ENCODE results near the gene ACO1. TPM values are rescaled to one million over a fixed set of nuclear protein-coding genes. Genes with fewer than 3 reads are reported as not detected.

ACO1 gene
- total RNA-seq, 1 experiment from 2014 or later: 36.2 TPM

DNA sequence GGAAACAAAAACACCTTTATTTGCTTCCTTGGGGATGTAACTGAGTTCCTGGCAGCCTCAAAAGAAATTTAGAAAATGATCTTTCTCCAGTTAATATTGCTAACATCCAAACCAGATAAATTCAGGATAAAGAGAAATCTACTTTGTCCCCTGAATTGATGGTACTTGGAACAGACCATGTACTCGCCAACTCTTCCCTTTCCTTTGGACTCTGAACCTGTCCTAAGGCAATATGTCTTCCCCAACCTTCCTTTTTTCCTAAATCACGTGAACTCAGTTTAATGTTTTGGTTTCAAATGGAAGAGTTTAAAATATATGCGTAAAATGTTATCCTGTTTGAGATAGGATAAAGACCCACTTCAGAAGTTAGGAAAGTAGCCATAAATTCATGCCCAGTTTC, 28.0 kb downstream of the ACO1 start:
- Histone ChIP-seq H3K9ac (ENCODE audit: low read length) (no peak overlapping the region), H3K9me3 (ENCODE audit: control insufficient read depth in 1 of 2, insufficient read depth in 1 of 2, low read depth in 1 of 2, low read length in 2 of 2) (no peaks in the 10 kb centered on the region), H2AFZ (ENCODE audit: low read depth, low read length, poor library complexity, severe bottlenecking) (no peak overlapping the region), H3K4me3 (replicated peaks in 1 of 2; ENCODE audit: low read depth in 1 of 2, low read length in 2 of 2) (no peak overlapping the region), H3K79me2 (ENCODE audit: insufficient read depth, low read length) (no peaks in the 10 kb centered on the region), H4K20me1 (ENCODE audit: insufficient read depth) (no peaks in the 10 kb centered on the region), H3K4me2 (ENCODE audit: low read length) (no peak overlapping the region), H3K4me1 (ENCODE audit: control insufficient read depth in 1 of 2, insufficient read depth in 2 of 2, low read length in 2 of 2) (no peaks in the 10 kb centered on the region), H3K27ac (ENCODE audit: low read depth, low read length) (no peak overlapping the region), H3K9me2 (ENCODE audit: insufficient read depth) (no peaks in the 10 kb centered on the region), H3K27me3 (ENCODE audit: insufficient read depth, low read length) (no peaks in the 10 kb centered on the region), H3K36me3 (ENCODE audit: control insufficient read depth in 1 of 2, insufficient read depth in 2 of 2, low read length in 2 of 2) (peaks cover 9 to 13% of the 10 kb centered on the region in 2 experiments; a peak in 3 of 4 replicates)
- ChIA-PET CTCF (no interaction called here), POLR2A (no interaction called here), RAD21 (ENCODE audit: low non-redundant PET in 1 of 2, low total read pairs in 2 of 2, uncharacterized antibody in 2 of 2, unreplicated experiment in 2 of 2) (no interaction called here)
- ATAC-seq (no peak), DNase-seq (ENCODE audit: low read depth, low spot score) (no peak)
- BruUV-seq (replicated peaks): no TSS peak
- intact Hi-C loops (cut with micrococcal nuclease): no loop called here
- TF ChIP-seq EZH2 (IDR thresholded peaks at IDR 0.05) (no peak), ZNF274 (IDR thresholded peaks at IDR 0.05; ENCODE audit: low read depth, low read length) (no peak), POLR2A (IDR thresholded peaks at IDR 0.05; ENCODE audit: borderline replicate concordance, extremely low read depth, insufficient read depth, insufficient read length) (no peak), EGR1 (IDR thresholded peaks at IDR 0.05; ENCODE audit: low read depth) (no peak), CEBPB (IDR thresholded peaks at IDR 0.05; ENCODE audit: low read depth) (no peak), SP1 (IDR thresholded peaks at IDR 0.05; ENCODE audit: low read depth) (no peak), ZFX (IDR thresholded peaks at IDR 0.05) (no peak), YY1 (IDR thresholded peaks at IDR 0.05; ENCODE audit: extremely low read depth, insufficient replicate concordance, low read depth, low read length) (no peak), CBX3 (IDR thresholded peaks at IDR 0.05; ENCODE audit: low read depth) (no peak), ELF1 (IDR thresholded peaks at IDR 0.05; ENCODE audit: borderline replicate concordance, low read depth) (no peak), SIN3A (IDR thresholded peaks at IDR 0.05; ENCODE audit: low read depth) (no peak), EZH2phosphoT487 (IDR thresholded peaks at IDR 0.05; ENCODE audit: borderline replicate concordance) (no peak), SRF (IDR thresholded peaks at IDR 0.05; ENCODE audit: low read depth) (no peak), FOSL1 (IDR thresholded peaks at IDR 0.05; ENCODE audit: low read depth) (no peak), POLR2AphosphoS5 (IDR thresholded peaks at IDR 0.05; ENCODE audit: low read depth, low read length) (no peak)
- TF ChIP-seq, protein P1, sequence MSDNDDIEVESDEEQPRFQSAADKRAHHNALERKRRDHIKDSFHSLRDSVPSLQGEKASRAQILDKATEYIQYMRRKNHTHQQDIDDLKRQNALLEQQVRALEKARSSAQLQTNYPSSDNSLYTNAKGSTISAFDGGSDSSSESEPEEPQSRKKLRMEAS (IDR thresholded peaks at IDR 0.05): no peak
- TF ChIP-seq, protein P2, sequence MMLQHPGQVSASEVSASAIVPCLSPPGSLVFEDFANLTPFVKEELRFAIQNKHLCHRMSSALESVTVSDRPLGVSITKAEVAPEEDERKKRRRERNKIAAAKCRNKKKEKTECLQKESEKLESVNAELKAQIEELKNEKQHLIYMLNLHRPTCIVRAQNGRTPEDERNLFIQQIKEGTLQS (IDR thresholded peaks at IDR 0.05): no peak
- TF ChIP-seq, protein P3, sequence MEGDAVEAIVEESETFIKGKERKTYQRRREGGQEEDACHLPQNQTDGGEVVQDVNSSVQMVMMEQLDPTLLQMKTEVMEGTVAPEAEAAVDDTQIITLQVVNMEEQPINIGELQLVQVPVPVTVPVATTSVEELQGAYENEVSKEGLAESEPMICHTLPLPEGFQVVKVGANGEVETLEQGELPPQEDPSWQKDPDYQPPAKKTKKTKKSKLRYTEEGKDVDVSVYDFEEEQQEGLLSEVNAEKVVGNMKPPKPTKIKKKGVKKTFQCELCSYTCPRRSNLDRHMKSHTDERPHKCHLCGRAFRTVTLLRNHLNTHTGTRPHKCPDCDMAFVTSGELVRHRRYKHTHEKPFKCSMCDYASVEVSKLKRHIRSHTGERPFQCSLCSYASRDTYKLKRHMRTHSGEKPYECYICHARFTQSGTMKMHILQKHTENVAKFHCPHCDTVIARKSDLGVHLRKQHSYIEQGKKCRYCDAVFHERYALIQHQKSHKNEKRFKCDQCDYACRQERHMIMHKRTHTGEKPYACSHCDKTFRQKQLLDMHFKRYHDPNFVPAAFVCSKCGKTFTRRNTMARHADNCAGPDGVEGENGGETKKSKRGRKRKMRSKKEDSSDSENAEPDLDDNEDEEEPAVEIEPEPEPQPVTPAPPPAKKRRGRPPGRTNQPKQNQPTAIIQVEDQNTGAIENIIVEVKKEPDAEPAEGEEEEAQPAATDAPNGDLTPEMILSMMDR (IDR thresholded peaks at IDR 0.05 in 2 of 3, conservative IDR thresholded peaks at IDR 0.05 in 1 of 3; ENCODE audit: borderline replicate concordance in 1 of 3, insufficient read depth in 1 of 3, low read depth in 2 of 3, low read length in 2 of 3): no peak
